PC-3 (cell line): ENCODE measurements around the gene POLR1E. TPM values are rescaled to one million over a fixed set of nuclear protein-coding genes. Genes with fewer than 3 reads are reported as not detected.

Source experiments
- ATAC-seq: fragments of 200-7000 bp; cut with Tn5 transposase; 2 replicates; pipeline ENCODE4 v1.9.1; 2020; ENCODE audit warnings: mild to moderate bottlenecking, moderate library complexity
- BruUV-seq: library from RNA; stranded (reverse); fragments of 400-500 nt; replicated peaks from 2 replicates; lab custom pipeline; 2021; lab: Mats Ljungman, UMichigan
- CTCF ChIA-PET: fragments of 300-600 bp; sonication (Branson Sonifier 250); formaldehyde crosslinking; loops from one replicate; lab custom pipeline; 2022; ENCODE audit warnings: antibody characterized with exemption; lab: Charles Lee
- POLR2A ChIA-PET: fragments of 300-600 bp; sonication (Branson Sonifier 250); formaldehyde crosslinking; loops from one replicate; lab custom pipeline; 2022; ENCODE audit warnings: antibody characterized with exemption; ENCODE audit not compliant: unreplicated experiment; lab: Charles Lee
- DNase-seq: peaks from one replicate; pipeline ENCODE4 v3.0.0-alpha.2; 2015
- H2AFZ ChIP-seq: fragments of 300-600 bp; sonication (generic); 2 replicates; pipeline ENCODE4 v1.6.0; 2016; ENCODE audit warnings: antibody characterized with exemption, low read length
- H3F3A ChIP-seq: fragments of 300-600 bp; sonication (generic); one replicate; pipeline ENCODE4 v1.6.0; 2017; ENCODE audit warnings: antibody characterized with exemption, low read length, control low read depth, mild to moderate bottlenecking; ENCODE audit not compliant: unreplicated experiment
- H3K27ac ChIP-seq: fragments of 300-600 bp; sonication (generic); 2 replicates; pipeline ENCODE4 v1.5.1; 2016; ENCODE audit warnings: mild to moderate bottlenecking, low read length
- H3K27me3 ChIP-seq: fragments of 300-600 bp; sonication (generic); 2 replicates; pipeline ENCODE4 v1.6.1; 2016; ENCODE audit warnings: low read length, mixed read lengths
- H3K36me3 ChIP-seq: fragments of 300-600 bp; sonication (generic); 2 replicates; pipeline ENCODE4 v1.6.1; 2016; ENCODE audit warnings: low read depth, mixed run types, low read length, mixed read lengths
- H3K4me1 ChIP-seq: fragments of 300-600 bp; sonication (generic); 2 replicates; pipeline ENCODE4 v1.5.1; 2016; ENCODE audit warnings: low read length; ENCODE audit not compliant: insufficient read depth
- H3K4me2 ChIP-seq: fragments of 300-600 bp; sonication (generic); 2 replicates; pipeline ENCODE4 v1.6.0; 2016; ENCODE audit warnings: low read length
- H3K4me3 ChIP-seq: fragments of 300-600 bp; sonication (generic); 2 replicates; pipeline ENCODE4 v1.5.1; 2016; ENCODE audit warnings: mild to moderate bottlenecking, low read length, mixed read lengths
- H3K79me2 ChIP-seq: fragments of 300-600 bp; sonication (generic); 2 replicates; pipeline ENCODE4 v1.6.1; 2017; ENCODE audit warnings: low read length, mixed read lengths
- H3K9ac ChIP-seq: fragments of 300-600 bp; sonication (generic); 2 replicates; pipeline ENCODE4 v1.6.0; 2016; ENCODE audit warnings: mild to moderate bottlenecking, low read length
- H3K9me2 ChIP-seq: fragments of 300-600 bp; sonication (generic); replicated peaks from 2 replicates; pipeline ENCODE4 v1.6.1; 2016; ENCODE audit warnings: mixed run types, low read length, mixed read lengths
- H3K9me3 ChIP-seq: fragments of 300-600 bp; sonication (generic); 2 replicates; pipeline ENCODE4 v1.6.1; 2016; ENCODE audit warnings: low read length, mixed read lengths
- H4K20me1 ChIP-seq: fragments of 300-600 bp; sonication (generic); 2 replicates; pipeline ENCODE4 v1.6.1; 2016; ENCODE audit warnings: low read length, mixed read lengths
- EZH2 ChIP-seq: fragments of 300-600 bp; sonication (generic); IDR thresholded peaks from one replicate; pipeline ENCODE4 v1.6.1; 2017; ENCODE audit warnings: antibody characterized with exemption, mild to moderate bottlenecking, low read length; ENCODE audit not compliant: unreplicated experiment
- EZH2phosphoT487 ChIP-seq: fragments of 300-600 bp; sonication (generic); IDR thresholded peaks from 2 replicates; pipeline ENCODE4 v1.6.1; 2018; ENCODE audit warnings: mild to moderate bottlenecking, antibody characterized with exemption, low read length, borderline replicate concordance
- intact Hi-C: fragments of 100-400 bp; cut with micrococcal nuclease; formaldehyde crosslinking; loops from 2 replicates; pipeline ENCODE4 v1.9.0; 2023
- total RNA-seq: library from RNA; depleted of rRNA; stranded (reverse); fragments of >200 nt; gene quantifications from 2 replicates; pipeline ENCODE4 v1.2.3, GENCODE V29; 2014
- TF ChIP-seq, protein P1 (sequence below): fragments of 300-600 bp; sonication (generic); conservative IDR thresholded peaks from 2 replicates; pipeline ENCODE4 v1.5.1; 2017; ENCODE audit warnings: antibody characterized with exemption, low read depth, mild to moderate bottlenecking, low read length

Gene POLR1E
- total RNA-seq, 1 experiment from 2014 or later, result 37.2 TPM

GRCh38 chr9:37441776-37442370, 43.9 kb upstream of the POLR1E start:
- no peak overlapping the region for H3K27ac ChIP-seq
- ATAC-seq, result no peak
- H2AFZ ChIP-seq, result no peak overlapping the region
- TF ChIP-seq EZH2phosphoT487, result no peak
- TF ChIP-seq EZH2, result no peak
- TF ChIP-seq, protein P1, sequence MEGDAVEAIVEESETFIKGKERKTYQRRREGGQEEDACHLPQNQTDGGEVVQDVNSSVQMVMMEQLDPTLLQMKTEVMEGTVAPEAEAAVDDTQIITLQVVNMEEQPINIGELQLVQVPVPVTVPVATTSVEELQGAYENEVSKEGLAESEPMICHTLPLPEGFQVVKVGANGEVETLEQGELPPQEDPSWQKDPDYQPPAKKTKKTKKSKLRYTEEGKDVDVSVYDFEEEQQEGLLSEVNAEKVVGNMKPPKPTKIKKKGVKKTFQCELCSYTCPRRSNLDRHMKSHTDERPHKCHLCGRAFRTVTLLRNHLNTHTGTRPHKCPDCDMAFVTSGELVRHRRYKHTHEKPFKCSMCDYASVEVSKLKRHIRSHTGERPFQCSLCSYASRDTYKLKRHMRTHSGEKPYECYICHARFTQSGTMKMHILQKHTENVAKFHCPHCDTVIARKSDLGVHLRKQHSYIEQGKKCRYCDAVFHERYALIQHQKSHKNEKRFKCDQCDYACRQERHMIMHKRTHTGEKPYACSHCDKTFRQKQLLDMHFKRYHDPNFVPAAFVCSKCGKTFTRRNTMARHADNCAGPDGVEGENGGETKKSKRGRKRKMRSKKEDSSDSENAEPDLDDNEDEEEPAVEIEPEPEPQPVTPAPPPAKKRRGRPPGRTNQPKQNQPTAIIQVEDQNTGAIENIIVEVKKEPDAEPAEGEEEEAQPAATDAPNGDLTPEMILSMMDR, result no peak
- H3K9me2 ChIP-seq, result no peaks in the 10 kb centered on the region
- BruUV-seq, result no TSS peak
- H3K4me1 ChIP-seq, result peaks cover 8% of the 10 kb centered on the region; the same call in 1 of the 2 replicates
- H3K4me2 ChIP-seq, result no peak overlapping the region
- intact Hi-C loops, result no loop called here
- POLR2A ChIA-PET, result no interaction called here
- H3K4me3 ChIP-seq, result no peak overlapping the region
- CTCF ChIA-PET, result no interaction called here
- peaks cover 37% of the 10 kb centered on the region for H3K36me3 ChIP-seq
- no peaks in the 10 kb centered on the region for H3K9me3 ChIP-seq
- H3K27me3 ChIP-seq, result no peaks in the 10 kb centered on the region
- 0 out of 2 replicates have a peak, but pooled peaks cover 4% of the 10 kb centered on the region for H4K20me1 ChIP-seq
- no peaks in the 10 kb centered on the region for H3F3A ChIP-seq
- no peak overlapping the region for H3K9ac ChIP-seq
- no peak for DNase-seq
- H3K79me2 ChIP-seq, result peaks cover 30% of the 10 kb centered on the region

DNA sequence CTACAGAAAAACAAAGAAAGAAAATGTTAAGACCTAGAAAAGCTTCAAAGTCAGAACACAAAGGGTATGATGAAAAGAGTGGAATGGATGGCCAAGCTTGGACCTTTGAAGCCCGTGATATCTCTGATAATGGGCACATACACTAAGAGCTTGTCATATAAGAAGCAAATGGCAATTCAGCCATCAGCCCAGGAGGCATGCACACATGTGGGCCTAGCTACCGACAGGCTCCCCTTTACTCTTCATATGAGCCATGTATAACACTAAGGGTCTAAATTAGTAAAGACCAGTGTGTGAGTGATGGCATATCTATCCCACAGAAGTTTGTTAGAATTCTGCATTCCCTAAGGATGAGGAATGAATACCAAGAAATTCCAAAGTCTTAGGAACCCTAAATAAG, 43.2 kb upstream of the POLR1E start:
- H3K36me3 ChIP-seq, result peaks cover 31% of the 10 kb centered on the region
- H3K4me1 ChIP-seq, result peaks cover 8% of the 10 kb centered on the region; the same call in 1 of the 2 replicates
- no peak overlapping the region for H3K4me2 ChIP-seq
- BruUV-seq, result no TSS peak
- ChIA-PET POLR2A (no interaction called here), CTCF (no interaction called here)
- no peaks in the 10 kb centered on the region for H3K27me3 ChIP-seq
- H2AFZ ChIP-seq, result no peak overlapping the region
- H4K20me1 ChIP-seq, result 0 out of 2 replicates have a peak, but pooled peaks cover 4% of the 10 kb centered on the region
- H3F3A ChIP-seq, result no peaks in the 10 kb centered on the region
- TF ChIP-seq EZH2phosphoT487, result no peak
- no peak for TF ChIP-seq EZH2
- TF ChIP-seq, protein P1, result no peak
- H3K9me2 ChIP-seq, result no peaks in the 10 kb centered on the region
- intact Hi-C loops, result no loop called here
- no peaks in the 10 kb centered on the region for H3K9me3 ChIP-seq
- no peak overlapping the region for H3K27ac ChIP-seq
- H3K79me2 ChIP-seq, result peaks cover 33% of the 10 kb centered on the region
- no peak overlapping the region for H3K9ac ChIP-seq
- ATAC-seq (no peak), DNase-seq (no peak)
- H3K4me3 ChIP-seq, result no peak overlapping the region

- Histone ChIP-seq H3K4me3 (no peak overlapping the region), H3K27ac (no peak overlapping the region), H4K20me1 (0 out of 2 replicates have a peak, but pooled peaks cover 4% of the 10 kb centered on the region), H2AFZ (no peak overlapping the region), H3K9me3 (no peaks in the 10 kb centered on the region), H3K4me1 (peaks cover 8% of the 10 kb centered on the region; the same call in 1 of the 2 replicates), H3K4me2 (no peak overlapping the region), H3K27me3 (no peaks in the 10 kb centered on the region), H3K9ac (no peak overlapping the region), H3F3A (no peaks in the 10 kb centered on the region), H3K36me3 (peaks cover 32% of the 10 kb centered on the region), H3K79me2 (peaks cover 36% of the 10 kb centered on the region), H3K9me2 (no peaks in the 10 kb centered on the region)
- POLR2A ChIA-PET, result no interaction called here
- intact Hi-C loops, result no loop called here
- TF ChIP-seq EZH2 (no peak), EZH2phosphoT487 (no peak)
- TF ChIP-seq, protein P1, result no peak
- no peak for DNase-seq
- ATAC-seq, result no peak
- CTCF ChIA-PET, result no interaction called here
- no TSS peak for BruUV-seq
Observed at GRCh38 chr9:37443566-37443965, 42.2 kb upstream of the POLR1E start.
